GM12892 (cell line): ENCODE results near the gene PRTN3.

Source experiments
- POLR2A ChIP-seq: IDR thresholded peaks from 2 replicates; pipeline ENCODE4 v1.6.1; 2011; ENCODE audit warnings: low read depth, low read length, control low read depth
- POLR2AphosphoS5 ChIP-seq: IDR thresholded peaks from 2 replicates; pipeline ENCODE4 v1.6.1; 2011; ENCODE audit warnings: low read depth, low read length, control low read depth

DNA sequence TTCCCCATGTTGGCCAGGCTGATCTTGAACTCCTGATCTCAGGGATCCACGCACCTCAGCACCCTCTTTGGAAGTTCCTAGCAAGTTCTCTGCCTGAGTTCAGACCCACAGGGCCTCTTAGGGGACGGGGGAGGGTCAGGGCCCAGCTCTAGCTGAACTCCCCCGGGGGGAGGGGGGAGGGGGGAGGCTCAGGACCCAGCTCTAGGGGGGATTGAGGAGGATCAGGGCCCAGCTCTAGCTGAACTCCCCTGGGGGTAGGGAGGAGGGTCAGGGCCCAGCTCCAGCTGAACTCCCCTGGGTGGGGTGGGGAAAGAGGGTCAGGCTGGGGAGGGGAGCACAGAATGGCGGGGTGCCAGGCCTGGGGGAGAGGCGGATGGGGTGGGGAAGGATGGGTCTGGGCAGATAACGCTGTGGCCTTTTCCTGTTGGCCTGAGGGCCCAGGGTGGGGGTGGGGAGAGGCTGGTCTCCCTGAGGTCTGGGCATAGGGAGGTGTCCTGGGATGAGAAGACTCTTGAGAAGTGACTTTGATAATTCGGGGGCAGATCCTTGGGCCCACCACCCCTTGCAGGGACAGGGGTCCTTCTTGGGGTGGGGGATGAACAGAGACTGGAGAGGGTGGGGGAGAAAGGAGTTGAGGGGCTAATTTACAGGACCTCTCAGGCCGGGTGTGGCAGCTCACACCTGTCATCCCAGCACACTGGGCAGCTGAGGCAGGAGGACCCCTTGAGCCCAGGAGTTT lies 49.1 kb upstream of the PRTN3 start:
- no peak for TF ChIP-seq POLR2AphosphoS5
- TF ChIP-seq POLR2A = no peak
